HG03439 (cell line): ENCODE results near the gene MAPK8IP3.
"Not testable (repeated sequence)": the region's sequence is repeated elsewhere in the genome, so short reads cannot be mapped to it uniquely, and the experiment has no call there.

Experiments
- ATAC-seq: cut with Tn5 transposase; IDR thresholded peaks from one replicate; pipeline ENCODE4 v1.9.1; 2021; ENCODE audit warnings: mild to moderate bottlenecking, moderate library complexity; ENCODE audit not compliant: unreplicated experiment

Gene MAPK8IP3

DNA sequence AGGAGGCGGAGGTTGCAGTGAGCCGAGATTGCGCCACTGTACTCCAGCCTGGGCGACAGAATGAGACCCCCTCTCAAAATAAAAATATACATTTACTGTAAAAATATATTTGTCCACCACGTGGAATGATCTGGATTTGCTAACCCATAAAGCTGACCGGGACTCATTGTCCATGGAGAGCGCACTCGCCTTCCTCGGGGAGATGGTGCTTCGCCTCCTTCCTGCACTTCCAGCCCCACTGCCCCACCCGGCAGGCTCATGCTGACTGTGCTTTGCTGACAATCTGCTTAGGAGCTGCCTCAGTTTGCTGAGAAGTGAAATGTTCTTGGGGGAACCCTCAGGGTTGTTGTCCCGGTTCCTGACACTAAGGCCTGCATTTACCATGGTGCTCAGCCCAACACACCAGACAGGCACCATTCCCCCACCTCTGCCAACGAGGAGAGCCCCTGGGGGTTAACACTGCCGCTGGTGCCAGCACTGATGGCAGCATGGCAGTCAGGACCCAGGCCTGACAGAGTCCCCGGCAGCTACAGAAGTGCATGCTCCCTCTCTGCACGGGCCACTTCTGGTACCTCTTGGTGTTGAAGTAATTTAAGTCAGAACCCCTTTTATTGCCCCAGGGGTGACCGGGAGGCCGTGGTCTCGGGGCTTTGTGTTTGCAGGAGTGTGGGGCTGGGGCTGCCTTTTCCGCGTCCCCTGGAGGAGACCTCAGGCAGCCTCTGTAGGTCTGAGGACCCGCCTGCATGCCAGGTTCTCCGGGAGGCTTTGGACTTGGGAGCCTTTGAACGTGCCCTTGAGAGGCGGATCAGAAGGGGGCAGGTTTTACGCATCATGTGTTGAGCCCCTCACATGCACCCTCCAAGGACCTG is 79.2 kb downstream of the MAPK8IP3 start:
- no peak for ATAC-seq

DNA sequence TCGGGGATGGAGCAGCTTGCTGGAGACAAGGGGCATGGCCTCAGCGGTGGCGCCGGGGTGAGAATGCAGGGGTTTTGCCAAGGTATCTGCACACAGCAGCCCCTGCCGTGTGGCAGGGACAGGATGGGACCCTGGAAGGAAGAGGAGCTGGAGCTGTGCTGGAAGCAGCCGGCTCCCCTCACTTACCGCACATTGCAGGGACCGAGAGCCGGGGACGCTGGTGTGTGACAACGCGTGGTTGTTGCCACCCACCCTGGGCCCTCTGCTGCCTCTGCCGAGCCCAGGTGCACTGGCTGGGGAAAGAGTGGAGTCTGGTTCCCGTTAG is 79.8 kb downstream of the MAPK8IP3 start:
- no peak for ATAC-seq

DNA sequence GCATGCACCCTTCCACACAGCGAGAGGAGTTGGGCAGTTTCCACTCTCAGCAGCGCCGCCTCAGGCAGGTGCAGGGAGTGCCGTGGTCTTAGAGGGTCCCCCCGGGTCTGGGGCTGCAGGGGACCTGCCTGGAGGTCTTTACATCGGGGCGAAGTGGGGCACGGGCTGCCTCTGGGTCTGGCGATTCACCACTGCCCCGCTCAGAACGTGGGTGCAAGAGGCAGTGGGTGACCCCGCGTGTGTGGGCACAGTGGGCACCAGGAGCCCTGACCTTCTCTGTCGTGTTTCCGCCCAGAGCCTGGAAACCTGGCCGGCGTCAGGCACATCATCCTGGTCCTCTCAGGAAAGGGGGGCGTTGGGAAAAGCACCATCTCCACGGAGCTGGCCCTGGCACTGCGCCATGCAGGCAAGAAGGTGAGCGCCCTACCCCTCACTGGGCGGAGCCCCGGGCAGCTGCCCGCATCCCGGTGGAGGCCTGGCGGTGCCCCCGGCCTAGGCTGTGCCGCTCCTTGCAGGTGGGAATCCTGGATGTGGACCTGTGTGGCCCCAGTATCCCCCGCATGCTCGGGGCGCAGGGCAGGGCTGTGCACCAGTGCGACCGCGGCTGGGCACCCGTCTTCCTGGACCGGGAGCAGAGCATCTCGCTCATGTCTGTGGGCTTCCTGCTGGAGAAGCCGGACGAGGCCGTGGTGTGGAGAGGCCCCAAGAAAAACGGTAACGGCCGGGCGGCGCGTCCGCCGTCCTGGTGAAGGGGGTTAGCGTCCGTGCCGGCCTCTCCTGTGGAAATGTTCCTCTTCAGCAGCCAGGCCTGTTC is 80.5 kb downstream of the MAPK8IP3 start:
- ATAC-seq: no peak

DNA sequence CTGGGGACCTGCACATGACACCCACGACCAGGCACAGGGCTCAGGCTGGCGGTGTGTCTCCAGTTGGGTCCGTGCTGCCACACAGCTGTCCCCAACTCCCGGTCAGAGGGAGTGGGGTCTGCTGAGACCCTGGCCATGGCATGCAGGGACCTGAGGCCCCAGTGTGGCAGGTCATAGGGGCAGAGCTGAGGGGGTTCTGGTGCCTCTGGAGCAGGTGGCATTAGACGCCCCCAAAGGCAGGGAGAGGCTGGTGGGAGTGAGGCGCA is 81.0 kb downstream of the MAPK8IP3 start:
- ATAC-seq: no peak

DNA sequence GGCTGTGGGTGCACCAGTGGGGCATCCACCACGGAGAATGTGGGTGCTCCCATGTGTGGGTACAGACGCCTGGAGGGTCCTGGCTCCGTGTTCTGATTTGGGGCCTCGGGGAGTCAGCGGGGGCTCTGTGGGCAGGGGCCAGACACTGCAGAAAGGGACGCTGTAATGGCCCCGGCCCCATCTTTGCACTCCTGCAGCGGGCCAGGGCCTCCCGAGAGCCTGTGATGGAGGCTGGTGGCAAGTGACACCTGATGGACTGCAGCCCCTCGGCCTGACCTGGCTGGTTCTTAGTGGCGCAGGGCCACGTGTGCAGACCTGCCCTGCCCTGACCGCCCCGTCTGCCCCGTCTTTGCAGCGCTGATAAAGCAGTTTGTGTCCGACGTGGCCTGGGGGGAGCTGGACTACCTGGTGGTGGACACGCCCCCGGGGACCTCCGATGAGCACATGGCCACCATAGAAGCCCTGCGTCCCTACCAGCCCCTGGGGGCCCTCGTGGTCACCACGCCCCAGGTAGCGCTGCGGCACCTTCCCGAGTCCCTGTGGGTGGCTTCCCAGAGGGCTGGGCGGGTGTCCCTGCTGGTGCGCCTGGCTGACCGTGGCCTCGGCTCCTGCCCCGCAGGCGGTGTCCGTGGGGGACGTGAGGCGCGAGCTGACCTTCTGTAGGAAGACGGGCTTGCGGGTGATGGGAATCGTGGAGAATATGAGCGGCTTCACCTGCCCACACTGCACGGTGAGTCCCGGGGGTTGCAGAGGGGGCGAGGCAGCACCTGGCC is 81.5 kb downstream of the MAPK8IP3 start:
- ATAC-seq: no peak

DNA sequence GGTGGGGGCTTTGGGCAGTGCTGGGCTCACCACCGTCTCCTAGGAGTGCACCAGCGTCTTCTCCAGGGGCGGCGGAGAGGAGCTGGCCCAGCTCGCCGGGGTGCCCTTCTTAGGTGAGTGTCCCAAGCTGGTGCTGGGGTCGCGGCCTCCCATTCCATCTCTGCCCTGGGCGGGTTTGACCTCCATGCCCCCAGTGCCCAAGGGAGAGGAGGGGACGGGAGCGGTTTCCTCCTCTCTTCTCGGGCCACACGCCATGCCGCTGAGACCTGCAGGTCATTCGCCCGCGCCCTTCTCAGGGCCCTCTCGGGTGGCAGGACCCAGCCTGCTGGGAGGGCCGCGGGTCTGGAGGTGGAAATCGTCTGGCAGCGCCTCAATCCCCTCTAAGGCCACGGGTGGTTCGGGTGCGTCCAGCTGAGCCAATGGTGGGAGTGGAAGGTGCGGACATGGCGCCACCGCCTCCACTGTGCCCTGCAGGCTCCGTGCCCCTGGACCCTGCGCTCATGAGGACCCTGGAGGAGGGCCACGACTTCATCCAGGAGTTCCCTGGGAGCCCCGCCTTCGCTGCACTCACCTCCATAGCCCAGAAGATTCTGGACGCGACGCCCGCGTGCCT is 82.2 kb downstream of the MAPK8IP3 start:
- no peak for ATAC-seq

DNA sequence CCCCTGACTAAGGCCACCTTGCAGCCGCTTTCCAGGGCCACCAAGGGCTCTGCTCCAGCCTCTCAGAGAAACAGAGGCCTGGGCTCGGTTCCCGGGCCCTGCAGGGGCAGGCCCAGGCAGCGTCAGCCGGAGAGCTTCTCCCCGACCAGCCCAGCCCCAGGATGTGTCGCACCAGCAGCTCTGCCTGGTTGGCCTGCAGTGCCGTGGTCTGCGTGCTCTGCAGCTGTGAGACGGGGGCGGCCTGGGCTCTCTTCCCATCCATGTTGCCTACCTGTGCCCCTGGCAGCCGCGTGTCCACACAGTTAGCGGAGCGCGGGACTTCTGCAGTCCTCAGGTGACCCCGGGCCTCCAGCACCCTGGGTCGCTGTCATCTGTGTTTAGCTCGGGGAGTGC is 82.7 kb downstream of the MAPK8IP3 start:
- no peak for ATAC-seq

DNA sequence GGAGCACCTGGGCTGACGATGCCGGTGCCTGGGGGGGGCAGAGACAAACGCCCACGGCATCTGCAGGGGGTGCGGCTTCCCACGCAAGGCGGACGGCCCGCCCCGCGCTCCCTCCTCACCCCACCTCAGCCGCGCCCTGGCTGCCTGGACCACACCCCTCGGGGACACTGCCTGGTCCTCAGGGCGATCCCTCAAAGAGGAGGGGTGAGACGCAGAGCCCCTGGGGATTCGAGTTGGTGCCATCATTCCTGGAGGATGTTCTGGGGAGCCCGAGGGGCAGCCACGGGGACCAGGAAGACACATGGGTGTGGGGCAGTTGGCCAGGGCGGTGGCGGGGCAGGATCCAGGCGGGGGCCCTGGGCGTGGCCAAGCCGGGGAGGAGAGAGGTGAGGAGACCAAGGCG is 83.6 kb downstream of the MAPK8IP3 start:
- no peak for ATAC-seq

DNA sequence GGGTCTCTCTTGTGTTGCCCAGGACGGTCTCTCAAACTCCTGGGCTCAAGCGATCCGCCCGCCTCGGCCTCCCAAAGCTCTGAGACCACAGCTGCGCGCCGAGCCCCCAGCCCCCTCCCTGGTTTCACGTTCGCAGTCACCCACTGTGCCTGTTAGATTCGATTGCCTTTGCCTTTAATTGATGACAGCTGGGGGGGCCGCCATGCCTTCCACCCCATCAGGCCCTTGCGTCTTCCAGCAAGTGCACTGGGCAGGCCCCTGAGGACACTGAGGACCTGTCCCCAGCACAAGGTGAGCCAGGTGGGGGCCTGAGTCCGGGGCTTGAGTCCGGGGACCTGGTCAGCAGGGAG is 84.2 kb downstream of the MAPK8IP3 start:
- ATAC-seq: no peak

DNA sequence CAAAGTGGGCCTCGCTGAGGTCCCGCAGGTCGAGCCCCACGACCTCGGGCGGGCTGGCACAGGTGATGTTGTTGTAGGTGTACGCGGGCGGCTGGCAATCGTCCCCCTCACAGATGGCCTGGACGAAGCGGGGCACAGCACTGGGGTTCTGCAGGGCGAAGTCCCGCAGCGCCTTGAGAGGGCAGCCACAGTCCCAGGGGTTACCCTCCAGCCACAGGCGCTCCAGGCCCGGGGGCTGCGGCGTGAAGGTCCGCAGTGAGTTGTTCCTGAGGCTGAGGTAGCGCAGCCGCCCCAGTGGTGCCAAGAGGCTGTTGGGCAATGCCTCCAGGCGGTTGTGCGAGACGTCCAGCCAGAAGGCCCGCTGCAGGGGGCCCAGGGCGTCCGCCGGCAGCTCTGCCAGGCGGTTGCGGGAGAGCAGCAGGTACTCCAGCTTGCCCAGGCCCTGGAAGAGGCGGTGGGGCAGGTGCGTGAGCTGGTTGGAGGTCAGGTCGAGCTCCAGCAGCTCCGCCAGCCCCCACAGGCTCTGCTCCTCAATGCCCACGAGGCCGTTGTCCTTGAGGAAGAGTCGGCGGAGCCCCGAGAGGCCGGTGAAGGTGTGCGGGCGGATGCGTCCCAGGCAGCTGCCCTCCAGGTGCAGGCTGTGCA is 84.7 kb downstream of the MAPK8IP3 start:
- no peak for ATAC-seq

DNA sequence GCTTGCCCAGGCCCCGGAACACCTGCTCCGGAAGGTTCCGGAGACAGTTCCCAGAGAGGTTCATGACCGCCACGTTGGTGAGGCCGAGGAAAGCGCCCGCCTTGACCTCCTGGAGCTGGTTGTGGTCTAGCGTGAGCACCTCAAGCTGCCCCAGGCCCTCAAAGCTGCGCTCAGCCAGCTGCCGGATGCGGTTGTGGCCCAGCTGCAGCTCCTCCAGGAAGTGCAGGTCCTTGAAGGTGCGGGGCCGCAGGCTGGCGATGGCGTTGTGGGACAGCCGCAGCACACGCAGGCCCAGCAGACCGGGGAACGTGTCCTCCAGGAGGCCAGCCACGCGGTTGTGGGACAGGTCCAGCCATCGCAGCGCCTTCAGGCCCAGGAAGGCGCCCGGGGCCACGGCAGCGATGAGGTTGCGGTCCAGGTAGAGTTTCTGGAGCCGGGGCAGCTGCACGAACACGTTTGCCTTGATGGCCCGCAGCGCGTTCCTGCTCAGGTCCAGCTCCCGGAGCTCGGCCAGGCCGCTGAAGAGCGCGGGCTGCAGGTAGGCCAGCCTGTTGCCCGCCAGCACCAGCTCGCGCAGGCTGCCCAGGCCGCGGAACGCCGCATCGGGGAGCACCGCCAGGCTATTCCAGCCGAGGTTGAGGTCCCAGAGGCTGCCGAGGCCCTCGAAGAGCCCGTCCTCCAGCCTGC is 85.4 kb downstream of the MAPK8IP3 start:
- ATAC-seq: no peak

DNA sequence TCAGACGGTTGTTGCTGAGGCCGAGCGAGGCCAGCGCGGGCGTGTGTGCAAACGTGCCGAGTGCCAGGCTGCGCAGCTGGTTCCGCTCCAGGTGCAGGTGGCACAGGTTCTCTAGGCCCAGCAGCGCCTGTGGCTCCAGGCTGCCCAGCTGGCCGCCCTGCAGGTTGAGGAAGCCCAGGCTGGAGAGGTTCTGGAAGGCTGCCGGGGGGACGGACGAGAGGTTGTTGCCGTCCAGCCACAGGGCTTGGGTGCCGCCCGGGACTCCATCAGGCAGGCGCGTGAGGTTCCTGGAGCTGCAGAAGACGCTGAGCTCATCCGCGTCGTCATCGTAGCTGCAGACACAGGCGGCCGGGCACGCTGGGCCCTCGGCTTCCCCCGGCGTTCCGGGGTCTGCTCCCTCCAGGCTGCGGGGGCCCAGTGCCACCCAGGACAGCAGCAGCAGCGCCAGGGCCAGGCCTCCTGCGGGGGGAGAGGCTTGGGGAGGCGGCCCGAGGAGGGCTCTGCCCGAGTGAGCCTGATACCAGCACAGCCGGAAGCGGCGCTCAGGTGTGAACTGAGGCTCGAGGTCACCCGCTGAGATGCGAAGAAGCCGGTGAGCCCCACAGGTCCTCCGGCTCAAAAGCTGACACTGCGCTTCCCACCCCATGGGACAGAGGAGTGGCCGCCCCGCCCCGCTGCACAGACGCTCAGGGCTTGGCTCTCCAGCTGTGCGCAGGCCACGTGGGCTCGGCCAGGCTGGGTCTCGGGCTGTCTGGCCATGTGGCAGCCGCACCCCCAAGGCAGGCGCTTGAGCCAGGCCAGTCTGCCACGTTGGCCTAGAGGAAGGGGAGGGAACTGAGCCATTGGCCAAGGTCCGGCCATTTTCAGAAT is 86.2 kb downstream of the MAPK8IP3 start:
- no peak for ATAC-seq

DNA sequence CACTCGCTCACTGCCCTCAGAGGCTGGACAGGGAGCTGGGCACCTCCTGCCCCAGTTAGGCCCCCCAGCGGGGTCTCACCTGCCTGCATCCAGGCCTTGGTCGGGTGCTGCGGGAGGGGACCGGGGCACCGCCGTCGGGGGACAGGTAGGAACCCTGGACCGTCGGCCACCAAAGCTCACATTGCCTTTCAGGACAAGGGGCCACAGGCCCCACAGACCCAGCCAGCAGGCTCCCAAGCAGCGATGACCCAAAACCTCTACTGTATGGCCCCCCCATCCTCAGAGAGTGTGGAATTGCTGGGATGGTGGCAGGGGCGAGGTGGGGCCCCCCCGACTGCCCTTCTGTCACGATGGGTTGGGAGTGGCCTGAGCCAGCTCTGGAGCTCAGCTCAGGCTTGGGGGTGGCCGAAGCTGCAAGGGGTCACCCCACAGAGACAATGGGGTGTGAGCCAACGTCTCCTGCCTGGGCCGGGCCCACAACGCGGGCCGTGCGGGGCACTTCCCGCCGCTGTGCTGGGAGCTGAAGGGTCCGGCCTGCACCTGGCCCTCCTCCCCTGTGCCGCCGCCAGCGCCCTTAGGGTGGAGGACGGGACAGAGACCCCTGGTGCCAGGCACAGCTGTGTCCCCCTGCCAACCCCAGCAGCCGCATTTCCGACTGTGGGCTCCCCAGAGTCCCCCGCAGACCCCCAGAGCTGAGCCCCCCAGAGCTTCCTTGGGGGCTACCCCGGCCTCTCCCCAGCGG is 87.0 kb downstream of the MAPK8IP3 start:
- no peak for ATAC-seq

DNA sequence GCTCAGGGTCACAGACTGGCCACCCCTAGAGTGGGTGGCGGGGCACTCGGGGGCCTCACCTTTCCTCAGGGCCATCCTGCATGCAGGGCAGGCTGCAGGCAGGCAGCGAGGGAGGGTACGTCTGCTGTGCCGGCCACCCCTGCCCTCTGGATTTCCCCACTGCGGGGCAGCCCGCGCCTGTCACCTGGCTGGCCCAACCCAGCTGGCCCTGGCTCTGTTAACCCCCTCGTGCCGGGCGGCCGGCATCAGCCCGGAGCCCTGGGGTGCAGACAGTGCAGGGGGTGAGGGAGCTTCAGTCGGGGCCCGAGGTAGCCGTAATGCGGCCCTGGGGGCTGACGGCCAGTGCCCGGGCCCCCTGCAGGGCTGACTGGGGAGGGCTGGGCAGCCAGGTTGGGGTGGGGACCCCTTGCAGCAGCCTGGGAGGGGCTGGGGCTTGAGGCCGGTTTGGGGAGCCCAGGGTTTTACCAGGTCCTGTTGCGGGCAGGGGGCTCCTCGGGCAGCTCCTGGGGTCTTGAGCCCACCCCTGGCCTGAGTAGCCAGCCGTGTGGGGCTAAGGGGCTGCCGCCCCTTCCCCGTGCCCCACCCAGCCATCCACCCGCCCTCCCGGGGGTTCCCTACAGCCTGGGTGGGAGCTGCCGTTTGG is 87.7 kb downstream of the MAPK8IP3 start, which contains the start of gene IGFALS:
Gene IGFALS (minus strand): TSS at position 128 of the 643 bp plus-strand sequence. CDS start 53 bp downstream, at position 75.
- no peak for ATAC-seq

DNA sequence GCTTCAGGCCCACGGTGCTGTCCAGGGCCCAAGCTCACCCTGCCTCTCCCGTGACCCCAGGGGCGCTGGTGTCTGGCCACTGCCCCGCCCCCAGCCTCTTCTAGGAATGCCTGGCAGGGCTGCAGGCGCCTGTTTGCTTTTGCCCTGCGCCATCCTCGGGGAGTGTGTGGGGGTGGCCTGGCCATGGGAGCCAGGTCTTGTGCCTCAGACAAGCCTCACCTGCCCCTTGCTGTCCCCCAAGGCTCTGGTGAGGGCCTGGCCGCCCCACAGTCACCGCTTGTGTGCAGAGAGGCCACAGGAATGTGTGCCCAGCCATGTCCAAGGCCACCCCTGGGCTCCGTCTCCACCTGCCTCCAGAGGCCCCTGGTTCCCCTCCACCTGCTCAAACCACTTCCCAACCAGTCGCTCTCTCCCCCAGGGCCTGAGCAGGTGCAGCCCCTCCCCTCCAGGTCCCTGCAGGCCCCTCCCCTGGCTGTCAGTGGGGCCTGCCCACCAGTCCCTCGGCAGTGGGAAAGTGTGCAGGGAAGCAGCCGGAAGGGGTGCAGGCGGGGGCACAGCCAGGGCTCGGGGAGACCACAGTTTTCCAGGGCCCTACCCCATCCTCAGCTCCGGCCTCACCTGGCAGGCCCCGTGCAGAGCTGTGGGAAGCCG is 88.4 kb downstream of the MAPK8IP3 start:
- ATAC-seq: no peak

DNA sequence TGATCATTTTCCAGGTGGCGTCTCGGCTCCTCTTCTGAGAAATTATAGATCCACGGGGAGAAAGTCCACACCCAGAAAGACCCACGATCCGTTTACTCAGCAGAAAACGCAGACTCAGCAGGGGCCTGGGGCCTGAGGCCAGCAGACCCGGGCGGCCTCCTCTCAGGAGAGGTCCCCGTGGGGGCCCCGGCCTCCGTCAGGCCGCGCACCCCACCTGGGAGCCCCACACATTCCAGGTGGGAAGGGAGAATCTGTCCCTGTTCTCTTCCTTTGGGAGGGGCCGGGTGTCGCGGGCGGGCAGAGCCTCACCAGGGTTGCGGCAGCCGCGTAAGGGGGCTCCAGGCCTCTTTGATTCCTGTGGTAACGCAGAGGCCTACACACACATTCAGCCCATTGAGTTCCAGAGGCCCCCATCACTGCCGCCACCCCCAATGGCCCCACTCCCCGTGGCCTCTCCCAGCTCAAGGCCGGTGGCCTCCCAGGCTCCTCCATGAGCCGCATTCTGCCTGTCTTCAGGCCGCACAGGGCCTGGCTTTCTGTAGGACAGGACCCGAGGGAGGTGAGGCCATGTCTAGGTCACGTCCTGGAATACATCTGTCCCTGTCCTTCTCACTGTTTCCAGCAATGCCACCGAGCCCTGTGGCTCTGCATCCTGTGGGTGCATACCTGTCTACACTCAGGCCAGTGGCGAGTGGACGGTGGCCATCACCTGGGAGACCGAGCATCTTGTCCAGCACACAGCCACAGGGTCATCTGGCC is 89.1 kb downstream of the MAPK8IP3 start:
- no peak for ATAC-seq

DNA sequence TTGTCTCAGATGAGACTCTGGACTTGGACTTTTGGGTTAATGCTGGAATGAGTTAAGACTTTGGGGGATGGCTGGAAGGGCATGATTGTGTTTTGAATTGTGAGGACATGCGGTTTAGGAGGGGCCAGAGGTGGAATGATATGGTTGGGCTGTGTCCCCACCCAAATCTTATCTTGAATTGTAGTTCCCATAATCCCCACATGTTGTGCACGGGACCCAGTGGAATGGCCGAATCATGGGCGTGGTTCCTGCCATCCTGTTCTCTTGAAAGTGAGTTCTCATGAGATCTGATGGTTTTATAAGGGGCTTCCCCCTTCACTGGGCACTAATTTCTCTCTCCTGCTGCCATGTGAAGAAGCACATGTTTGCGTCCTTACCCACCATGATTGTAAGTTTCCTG is 93.3 kb downstream of the MAPK8IP3 start:
- not testable (repeated sequence) for ATAC-seq
